ENCODE data around the gene SPRR2E. TPM values are rescaled to one million over a fixed set of nuclear protein-coding genes. Genes with fewer than 3 reads are reported as not detected.
"Not testable (repeated sequence)": the region's sequence is repeated elsewhere in the genome, so short reads cannot be mapped to it uniquely, and the experiment has no call there.

SPRR2E gene
- total RNA-seq, 3 donors from 2014 or later (not counting 1 experiment from before 2014, with no cell fraction given): not detected

DNA sequence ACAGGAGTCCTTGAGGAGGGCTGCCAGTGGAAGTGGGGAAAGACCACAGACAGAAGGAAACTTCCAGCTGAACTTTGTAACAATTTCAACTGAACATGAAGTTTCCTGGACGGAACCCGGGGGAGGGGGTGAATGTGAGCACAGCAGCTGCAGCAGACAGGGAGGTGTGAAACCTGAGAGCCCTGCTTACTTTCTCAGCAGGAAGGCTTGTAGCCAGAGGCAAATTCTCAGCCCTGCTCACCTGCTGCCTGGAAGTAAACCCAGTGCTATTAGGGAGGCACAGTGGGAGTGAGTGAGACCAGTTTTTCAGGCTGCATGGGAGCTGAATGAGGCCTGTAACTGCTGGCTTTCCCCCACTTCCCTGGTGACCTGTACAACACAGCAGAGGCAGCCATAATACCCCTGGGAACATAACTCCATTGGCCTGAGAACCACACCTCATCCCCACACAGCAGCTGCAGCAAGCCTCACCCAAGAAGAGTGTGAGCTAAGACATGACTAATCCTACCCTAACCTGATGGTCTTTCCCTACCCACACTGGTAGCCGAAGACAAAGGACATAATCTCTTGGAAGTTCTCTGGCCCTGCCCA, 28.6 kb upstream of the SPRR2E start:
- Mint-ChIP-seq H3K27me3 (ENCODE audit: low read depth in 2 of 2) (peaks cover 16 to 21% of the 10 kb centered on the region in 2 donors), H3K27ac (no peak overlapping the region), H3K4me1 (no peaks in the 10 kb centered on the region), H3K4me3 (no peak overlapping the region), H3K36me3 (no peaks in the 10 kb centered on the region), H3K9me3 (peaks cover 0 to 3% of the 10 kb centered on the region in 2 donors)
- TF ChIP-seq, protein P1, sequence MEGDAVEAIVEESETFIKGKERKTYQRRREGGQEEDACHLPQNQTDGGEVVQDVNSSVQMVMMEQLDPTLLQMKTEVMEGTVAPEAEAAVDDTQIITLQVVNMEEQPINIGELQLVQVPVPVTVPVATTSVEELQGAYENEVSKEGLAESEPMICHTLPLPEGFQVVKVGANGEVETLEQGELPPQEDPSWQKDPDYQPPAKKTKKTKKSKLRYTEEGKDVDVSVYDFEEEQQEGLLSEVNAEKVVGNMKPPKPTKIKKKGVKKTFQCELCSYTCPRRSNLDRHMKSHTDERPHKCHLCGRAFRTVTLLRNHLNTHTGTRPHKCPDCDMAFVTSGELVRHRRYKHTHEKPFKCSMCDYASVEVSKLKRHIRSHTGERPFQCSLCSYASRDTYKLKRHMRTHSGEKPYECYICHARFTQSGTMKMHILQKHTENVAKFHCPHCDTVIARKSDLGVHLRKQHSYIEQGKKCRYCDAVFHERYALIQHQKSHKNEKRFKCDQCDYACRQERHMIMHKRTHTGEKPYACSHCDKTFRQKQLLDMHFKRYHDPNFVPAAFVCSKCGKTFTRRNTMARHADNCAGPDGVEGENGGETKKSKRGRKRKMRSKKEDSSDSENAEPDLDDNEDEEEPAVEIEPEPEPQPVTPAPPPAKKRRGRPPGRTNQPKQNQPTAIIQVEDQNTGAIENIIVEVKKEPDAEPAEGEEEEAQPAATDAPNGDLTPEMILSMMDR (IDR thresholded peaks at IDR 0.05): no peak
- DNase-seq (no peak), ATAC-seq (no peak)
- no peaks in the 10 kb centered on the region for H3K4me1 ChIP-seq (ENCODE audit: control insufficient read depth, insufficient read depth, low read length)
- intact Hi-C loops (cut with micrococcal nuclease): no loop called here
- H3K27me3 ChIP-seq (ENCODE audit: control insufficient read depth, insufficient read depth, low read length): no peaks in the 10 kb centered on the region
- H3K27ac ChIP-seq (ENCODE audit: low read length): no peak overlapping the region
- H3K36me3 ChIP-seq (ENCODE audit: control insufficient read depth, insufficient read depth, low read length): no peaks in the 10 kb centered on the region
- H3K4me3 ChIP-seq (ENCODE audit: low read length): no peak overlapping the region
- no peaks in the 10 kb centered on the region for H3K9me3 ChIP-seq (ENCODE audit: control insufficient read depth, insufficient read depth, low read length)
- 44% methylated on average over 3 of the region's 3 CpGs for WGBS (ENCODE audit: insufficient coverage)

DNA sequence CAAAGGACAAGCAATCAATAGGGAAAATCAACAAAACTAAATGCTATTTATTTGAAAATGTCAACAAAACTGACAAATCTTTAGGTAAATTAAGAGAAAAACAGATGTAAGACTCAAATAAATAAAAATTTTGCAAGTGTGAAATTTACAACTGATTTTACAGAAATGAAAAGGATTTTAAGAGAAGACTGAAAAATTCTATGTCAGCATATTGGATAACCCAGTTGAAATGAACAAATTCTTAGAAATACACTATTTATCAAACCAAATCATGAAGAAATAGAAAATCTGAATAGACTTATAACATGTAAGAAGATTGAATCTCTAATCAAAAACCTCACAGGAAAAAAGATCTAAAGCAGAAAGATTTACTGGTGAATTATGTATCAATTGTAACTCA, 26.6 kb upstream of the SPRR2E start:
- H3K9me3 Mint-ChIP-seq: peaks cover 0 to 3% of the 10 kb centered on the region in 2 donors
- intact Hi-C loops (cut with micrococcal nuclease): no loop called here
- TF ChIP-seq, protein P1 (IDR thresholded peaks at IDR 0.05): no peak
- no peak overlapping the region for H3K27ac ChIP-seq (ENCODE audit: low read length)
- no peaks in the 10 kb centered on the region for H3K27me3 ChIP-seq (ENCODE audit: control insufficient read depth, insufficient read depth, low read length)
- no peaks in the 10 kb centered on the region for H3K4me1 ChIP-seq (ENCODE audit: control insufficient read depth, insufficient read depth, low read length)
- H3K27ac Mint-ChIP-seq: no peak overlapping the region
- no peaks in the 10 kb centered on the region for H3K36me3 ChIP-seq (ENCODE audit: control insufficient read depth, insufficient read depth, low read length)
- H3K27me3 Mint-ChIP-seq (ENCODE audit: low read depth in 2 of 2): peaks cover 24 to 29% of the 10 kb centered on the region in 2 donors
- no peaks in the 10 kb centered on the region for H3K9me3 ChIP-seq (ENCODE audit: control insufficient read depth, insufficient read depth, low read length)
- H3K4me3 ChIP-seq (ENCODE audit: low read length): no peak overlapping the region
- no peak overlapping the region for H3K4me3 Mint-ChIP-seq
- no peak for ATAC-seq
- H3K36me3 Mint-ChIP-seq: no peaks in the 10 kb centered on the region
- DNase-seq: no peak
- H3K4me1 Mint-ChIP-seq: no peaks in the 10 kb centered on the region

DNA sequence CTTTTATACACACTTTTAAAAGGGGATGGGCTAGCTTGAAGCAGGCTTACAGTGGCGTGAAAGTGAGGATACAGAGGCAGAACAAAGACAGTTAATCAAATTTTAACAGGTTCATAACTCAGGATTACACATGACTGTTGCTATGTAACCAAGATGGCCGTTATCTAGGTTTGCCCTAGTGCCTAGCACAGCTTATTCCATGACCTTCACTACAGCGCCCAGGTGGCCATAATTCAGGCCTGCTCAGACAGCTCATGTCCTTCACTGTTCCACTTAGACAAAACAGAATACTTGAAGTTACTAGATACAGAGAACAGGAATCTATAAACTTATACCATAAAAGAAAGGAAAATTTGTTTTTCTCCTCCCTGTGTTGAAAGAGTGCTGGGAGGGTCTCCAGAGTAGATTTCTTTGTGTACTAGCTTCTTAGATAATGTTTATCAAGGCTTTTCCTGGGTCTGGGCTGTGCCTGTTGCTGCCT, 25.2 kb upstream of the SPRR2E start:
- no peaks in the 10 kb centered on the region for H3K4me1 ChIP-seq (ENCODE audit: control insufficient read depth, insufficient read depth, low read length)
- 76% methylated on average over 2 of the region's 3 CpGs for WGBS (ENCODE audit: insufficient coverage)
- Mint-ChIP-seq H3K4me3 (no peak overlapping the region), H3K27me3 (ENCODE audit: low read depth in 2 of 2) (peaks cover 24 to 29% of the 10 kb centered on the region in 2 donors), H3K27ac (no peak overlapping the region), H3K9me3 (no peaks in the 10 kb centered on the region), H3K36me3 (no peaks in the 10 kb centered on the region), H3K4me1 (no peaks in the 10 kb centered on the region)
- H3K36me3 ChIP-seq (ENCODE audit: control insufficient read depth, insufficient read depth, low read length): no peaks in the 10 kb centered on the region
- H3K9me3 ChIP-seq (ENCODE audit: control insufficient read depth, insufficient read depth, low read length): no peaks in the 10 kb centered on the region
- no peak for DNase-seq
- intact Hi-C loops (cut with micrococcal nuclease): no loop called here
- H3K27me3 ChIP-seq (ENCODE audit: control insufficient read depth, insufficient read depth, low read length): no peaks in the 10 kb centered on the region
- H3K27ac ChIP-seq (ENCODE audit: low read length): no peak overlapping the region
- no peak for ATAC-seq
- TF ChIP-seq, protein P1 (IDR thresholded peaks at IDR 0.05): no peak
- H3K4me3 ChIP-seq (ENCODE audit: low read length): no peak overlapping the region

DNA sequence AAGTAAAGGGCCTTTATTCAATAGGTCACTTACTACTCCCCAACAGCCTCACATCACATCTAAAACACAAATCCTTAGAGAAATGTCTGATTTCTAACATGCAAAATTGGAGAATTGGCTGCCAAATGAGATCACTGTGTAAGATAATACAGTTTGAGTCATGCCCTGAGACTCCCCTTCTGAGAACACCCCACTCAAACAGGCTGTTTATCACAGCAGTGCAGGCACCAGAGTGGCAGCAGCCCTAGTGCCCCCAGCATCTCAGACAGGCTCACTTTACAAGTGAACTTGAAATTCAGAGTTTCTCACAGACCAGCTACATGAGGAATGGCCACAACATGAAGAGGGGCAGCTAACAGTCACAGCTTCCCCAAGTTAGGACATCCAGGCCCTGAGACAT, 20.9 kb upstream of the SPRR2E start:
- H3K4me3 Mint-ChIP-seq, H3K27ac Mint-ChIP-seq: not testable (repeated sequence)

More for the DNA sequence above, 20.9 kb upstream of the SPRR2E start:
- ATAC-seq; H3K36me3 Mint-ChIP-seq; DNase-seq; H3K9me3 Mint-ChIP-seq; H3K4me1 Mint-ChIP-seq; H3K27me3 ChIP-seq (ENCODE audit: control insufficient read depth, insufficient read depth, low read length); H3K27ac ChIP-seq (ENCODE audit: low read length); intact Hi-C loops (cut with micrococcal nuclease); H3K9me3 ChIP-seq (ENCODE audit: control insufficient read depth, insufficient read depth, low read length); H3K36me3 ChIP-seq (ENCODE audit: control insufficient read depth, insufficient read depth, low read length); H3K4me1 ChIP-seq (ENCODE audit: control insufficient read depth, insufficient read depth, low read length); H3K4me3 ChIP-seq (ENCODE audit: low read length): not testable (repeated sequence)
- peaks cover 13 to 26% of the 10 kb centered on the region in 2 donors for H3K27me3 Mint-ChIP-seq (ENCODE audit: low read depth in 2 of 2)

Data from natural killer cell (primary cell).